Ishikawa (cell line): Measurements from ENCODE around the gene KRT81.

Experiments used
- CEBPB ChIP-seq: IDR thresholded peaks from 2 replicates; pipeline ENCODE4 v1.6.1; 2012
- CREB1 ChIP-seq: IDR thresholded peaks from 2 replicates; pipeline ENCODE4 v1.6.1; 2012; ENCODE audit warnings: low read depth
- EGR1 ChIP-seq: IDR thresholded peaks from 2 replicates; pipeline ENCODE4 v1.6.1; 2012
- EP300 ChIP-seq: IDR thresholded peaks from 2 replicates; pipeline ENCODE4 v1.6.1; 2012; ENCODE audit warnings: borderline replicate concordance
- FOXM1 ChIP-seq: IDR thresholded peaks from 2 replicates; pipeline ENCODE4 v1.6.1; 2012; ENCODE audit warnings: low read depth, borderline replicate concordance
- NFIC ChIP-seq: IDR thresholded peaks from 2 replicates; pipeline ENCODE4 v1.6.1; 2012
- RAD21 ChIP-seq: IDR thresholded peaks from 2 replicates; pipeline ENCODE4 v1.6.1; 2012; ENCODE audit warnings: low read depth
- TAF1 ChIP-seq: IDR thresholded peaks from 2 replicates; pipeline ENCODE4 v1.6.1; 2012; ENCODE audit warnings: low read depth, mild to moderate bottlenecking
- TCF12 ChIP-seq: IDR thresholded peaks from 2 replicates; pipeline ENCODE4 v1.6.1; 2012; ENCODE audit warnings: low read depth
- TEAD4 ChIP-seq: IDR thresholded peaks from 2 replicates; pipeline ENCODE4 v1.6.1; 2012
- YY1 ChIP-seq: IDR thresholded peaks from 2 replicates; pipeline ENCODE4 v1.6.1; 2012; ENCODE audit warnings: low read depth
- ZBTB7A ChIP-seq: IDR thresholded peaks from 2 replicates; pipeline ENCODE4 v1.6.1; 2012; ENCODE audit warnings: low read depth
- TF ChIP-seq, protein P1 (sequence below): IDR thresholded peaks from 2 replicates; pipeline ENCODE4 v1.6.1; 2012
- TF ChIP-seq, protein P2 (sequence below): IDR thresholded peaks from 2 replicates; pipeline ENCODE4 v1.6.1; 2012
- TF ChIP-seq, protein P3 (sequence below): IDR thresholded peaks from 2 replicates; pipeline ENCODE4 v1.6.1; 2012; ENCODE audit warnings: low read depth, mild to moderate bottlenecking

KRT81 gene

DNA sequence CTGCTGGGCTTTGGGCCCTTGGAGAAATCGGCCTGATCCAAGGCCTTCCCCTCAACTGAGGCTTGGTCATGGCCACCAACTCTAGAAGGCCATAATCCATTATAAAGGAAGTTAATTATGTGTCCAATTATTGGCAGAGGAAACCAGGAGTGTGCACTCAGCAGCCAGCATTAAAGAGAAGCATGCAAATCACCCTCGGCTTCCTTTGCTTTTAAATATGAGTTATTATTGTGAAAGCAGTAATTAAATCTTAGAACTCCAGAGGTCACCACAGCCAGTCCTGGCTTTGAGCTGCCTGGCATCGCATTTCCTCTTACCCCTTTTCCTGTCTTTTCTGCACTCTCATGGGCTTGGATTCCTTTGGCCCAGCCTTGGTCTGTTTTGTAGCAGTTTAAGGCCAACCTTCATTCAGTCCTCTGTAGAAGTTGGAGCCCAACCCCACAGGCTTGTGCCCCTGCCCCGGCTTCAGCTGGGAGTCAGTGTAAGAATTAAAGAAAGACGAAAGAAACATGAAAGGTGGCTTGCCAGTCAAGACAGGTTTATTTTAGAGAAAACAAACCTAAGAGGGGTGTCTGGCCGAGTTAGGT, 31.6 kb downstream of the KRT81 start:
- TF ChIP-seq ZBTB7A: no peak
- TF ChIP-seq, protein P1, sequence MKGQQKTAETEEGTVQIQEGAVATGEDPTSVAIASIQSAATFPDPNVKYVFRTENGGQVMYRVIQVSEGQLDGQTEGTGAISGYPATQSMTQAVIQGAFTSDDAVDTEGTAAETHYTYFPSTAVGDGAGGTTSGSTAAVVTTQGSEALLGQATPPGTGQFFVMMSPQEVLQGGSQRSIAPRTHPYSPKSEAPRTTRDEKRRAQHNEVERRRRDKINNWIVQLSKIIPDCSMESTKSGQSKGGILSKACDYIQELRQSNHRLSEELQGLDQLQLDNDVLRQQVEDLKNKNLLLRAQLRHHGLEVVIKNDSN: no peak
- TF ChIP-seq TCF12: peak; percentile 54; the same call in 1 of the 2 replicates
- TF ChIP-seq TAF1: no peak
- TF ChIP-seq RAD21: peak; percentile 15; the same call in 1 of the 2 replicates
- TF ChIP-seq EP300: no peak
- no peak for TF ChIP-seq NFIC
- TF ChIP-seq, protein P2, sequence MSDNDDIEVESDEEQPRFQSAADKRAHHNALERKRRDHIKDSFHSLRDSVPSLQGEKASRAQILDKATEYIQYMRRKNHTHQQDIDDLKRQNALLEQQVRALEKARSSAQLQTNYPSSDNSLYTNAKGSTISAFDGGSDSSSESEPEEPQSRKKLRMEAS: peak; percentile 33; the same call in 1 of the 2 replicates

DNA sequence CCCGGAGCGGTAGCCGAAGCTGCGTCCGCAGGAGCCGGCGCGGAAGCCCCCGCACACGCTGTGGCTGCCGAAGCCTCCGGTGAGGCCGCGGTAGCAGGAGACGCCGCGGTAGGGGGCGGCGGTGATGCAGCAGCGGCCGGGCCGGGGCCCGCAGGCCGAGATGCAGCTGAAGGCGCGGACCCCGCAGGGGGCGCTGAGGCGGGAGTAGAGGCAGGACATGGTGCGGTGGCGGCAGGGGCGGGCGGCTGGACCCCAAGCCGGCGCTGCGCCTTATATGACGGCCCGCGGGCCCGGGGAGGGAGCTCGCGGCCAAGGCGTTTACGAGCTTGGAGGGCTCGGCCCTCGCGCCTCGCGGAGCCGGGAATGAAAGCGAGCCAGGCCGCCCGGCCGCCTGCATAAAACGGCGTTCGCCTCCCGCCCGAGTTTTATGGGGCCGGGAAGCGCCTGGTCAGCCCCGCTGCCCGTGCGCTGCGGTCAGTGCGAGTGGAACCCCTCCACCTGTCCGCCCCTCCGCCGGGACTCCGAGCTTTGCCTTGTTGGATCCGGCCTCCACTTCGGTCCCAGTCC, 32.9 kb downstream of the KRT81 start:
- no peak for TF ChIP-seq EGR1
- no peak for TF ChIP-seq CREB1
- TF ChIP-seq, protein P1: no peak
- no peak for TF ChIP-seq ZBTB7A

DNA sequence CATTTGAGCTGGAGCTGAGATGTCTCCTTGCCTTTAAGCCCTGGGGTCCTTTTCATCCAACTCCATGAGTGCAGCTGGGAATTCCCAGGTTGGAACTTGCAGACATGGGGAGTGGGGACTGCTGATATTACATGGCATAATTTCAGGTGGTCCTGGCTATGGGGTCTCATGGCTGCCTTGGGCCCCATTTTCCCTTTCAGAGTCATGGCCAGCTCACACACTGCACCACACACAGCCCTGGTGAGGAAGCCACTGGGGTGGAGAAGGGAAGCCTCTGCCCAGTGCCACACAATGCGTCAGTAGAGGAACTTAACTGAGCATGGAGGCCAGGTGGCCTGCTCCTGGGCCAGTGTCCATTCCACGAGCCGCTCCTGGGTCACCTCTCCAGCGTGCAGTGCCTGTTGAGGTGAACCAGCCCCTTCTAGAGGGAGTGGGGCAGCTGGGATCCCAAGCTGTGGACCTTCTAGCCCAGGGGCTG, 34.2 kb downstream of the KRT81 start:
- TF ChIP-seq EGR1 (no peak), TAF1 (no peak), TEAD4 (no peak), NFIC (no peak), RAD21 (no peak), FOXM1 (no peak), CEBPB (no peak), CREB1 (no peak), YY1 (no peak), TCF12 (no peak), ZBTB7A (no peak), EP300 (no peak)
- TF ChIP-seq, protein P2: no peak
- TF ChIP-seq, protein P1: no peak
- TF ChIP-seq, protein P3, sequence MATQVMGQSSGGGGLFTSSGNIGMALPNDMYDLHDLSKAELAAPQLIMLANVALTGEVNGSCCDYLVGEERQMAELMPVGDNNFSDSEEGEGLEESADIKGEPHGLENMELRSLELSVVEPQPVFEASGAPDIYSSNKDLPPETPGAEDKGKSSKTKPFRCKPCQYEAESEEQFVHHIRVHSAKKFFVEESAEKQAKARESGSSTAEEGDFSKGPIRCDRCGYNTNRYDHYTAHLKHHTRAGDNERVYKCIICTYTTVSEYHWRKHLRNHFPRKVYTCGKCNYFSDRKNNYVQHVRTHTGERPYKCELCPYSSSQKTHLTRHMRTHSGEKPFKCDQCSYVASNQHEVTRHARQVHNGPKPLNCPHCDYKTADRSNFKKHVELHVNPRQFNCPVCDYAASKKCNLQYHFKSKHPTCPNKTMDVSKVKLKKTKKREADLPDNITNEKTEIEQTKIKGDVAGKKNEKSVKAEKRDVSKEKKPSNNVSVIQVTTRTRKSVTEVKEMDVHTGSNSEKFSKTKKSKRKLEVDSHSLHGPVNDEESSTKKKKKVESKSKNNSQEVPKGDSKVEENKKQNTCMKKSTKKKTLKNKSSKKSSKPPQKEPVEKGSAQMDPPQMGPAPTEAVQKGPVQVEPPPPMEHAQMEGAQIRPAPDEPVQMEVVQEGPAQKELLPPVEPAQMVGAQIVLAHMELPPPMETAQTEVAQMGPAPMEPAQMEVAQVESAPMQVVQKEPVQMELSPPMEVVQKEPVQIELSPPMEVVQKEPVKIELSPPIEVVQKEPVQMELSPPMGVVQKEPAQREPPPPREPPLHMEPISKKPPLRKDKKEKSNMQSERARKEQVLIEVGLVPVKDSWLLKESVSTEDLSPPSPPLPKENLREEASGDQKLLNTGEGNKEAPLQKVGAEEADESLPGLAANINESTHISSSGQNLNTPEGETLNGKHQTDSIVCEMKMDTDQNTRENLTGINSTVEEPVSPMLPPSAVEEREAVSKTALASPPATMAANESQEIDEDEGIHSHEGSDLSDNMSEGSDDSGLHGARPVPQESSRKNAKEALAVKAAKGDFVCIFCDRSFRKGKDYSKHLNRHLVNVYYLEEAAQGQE: no peak

DNA sequence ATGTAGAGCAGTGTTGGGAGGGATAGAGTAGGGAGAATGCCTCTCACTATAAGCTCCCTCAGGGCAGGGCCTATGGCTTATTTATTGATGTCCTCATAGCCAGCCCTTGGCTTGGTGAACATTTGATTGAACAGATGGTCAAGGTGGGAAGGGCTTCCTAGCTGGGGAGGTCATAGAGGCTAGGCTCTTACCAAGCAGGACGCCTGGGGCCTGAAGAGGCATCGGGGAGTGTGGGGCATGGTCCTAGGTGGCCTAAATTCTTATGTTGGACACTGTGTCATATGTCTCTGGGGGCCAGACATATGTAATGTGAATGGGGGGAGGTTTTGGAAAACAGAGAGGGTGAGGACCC, 34.8 kb downstream of the KRT81 start:
- TF ChIP-seq TAF1: no peak
- no peak for TF ChIP-seq TEAD4
- no peak for TF ChIP-seq CREB1
- no peak for TF ChIP-seq RAD21
- TF ChIP-seq EP300: no peak
- TF ChIP-seq EGR1: no peak
- TF ChIP-seq, protein P1: no peak
- TF ChIP-seq FOXM1: no peak
- no peak for TF ChIP-seq TCF12
- no peak for TF ChIP-seq NFIC
- TF ChIP-seq ZBTB7A: no peak
- no peak for TF ChIP-seq CEBPB
- TF ChIP-seq, protein P2: no peak
- no peak for TF ChIP-seq YY1
- TF ChIP-seq, protein P3: no peak
